IPS DF 4.7 (cell line): ENCODE data around the gene PRPF38B.
A peak's percentile ranks its signal among the peaks of the same experiment; 100 is the strongest.

Experiments used
- DNase-seq: peaks from one replicate; pipeline ENCODE4 v3.0.0-alpha.2; 2013; ENCODE audit warnings: low spot score; ENCODE audit errors: extremely low read depth

Gene PRPF38B

GRCh38 chr1:108717774-108718316 lies 25.7 kb downstream of the PRPF38B start:
- no peak for DNase-seq

DNA sequence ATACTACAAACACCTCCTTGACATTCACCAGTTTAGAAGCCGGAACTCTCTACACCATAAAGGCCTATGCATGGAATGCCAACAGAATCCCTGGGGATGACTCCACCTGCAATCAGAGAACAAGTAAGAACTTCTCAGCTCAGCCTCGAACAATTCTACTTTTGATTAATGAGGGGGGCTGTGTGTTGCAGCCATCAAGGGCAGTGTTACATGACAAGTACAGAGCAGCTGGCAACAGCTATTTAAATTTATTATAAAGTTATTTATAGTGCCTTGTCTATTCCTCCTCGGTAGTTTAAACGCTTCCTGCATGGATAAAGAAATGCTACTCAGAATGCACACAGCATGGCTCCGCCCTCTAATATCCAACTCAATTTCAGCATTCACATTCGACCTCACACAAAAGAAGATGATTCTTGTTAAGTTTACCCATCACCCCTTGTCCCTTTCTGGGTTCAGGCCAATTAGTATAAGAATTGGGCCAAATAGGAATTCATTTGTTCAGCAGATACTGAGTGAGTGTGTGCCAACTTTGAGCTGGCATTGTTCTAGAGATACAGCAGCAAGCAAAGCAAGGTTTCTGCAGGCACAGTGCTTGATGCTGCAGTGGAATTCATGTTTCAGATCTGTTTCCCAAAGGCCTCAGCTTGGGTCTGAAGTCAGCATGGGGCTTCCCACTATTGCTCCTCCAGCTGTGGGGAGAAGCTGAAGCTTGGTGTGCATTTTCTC lies 27.0 kb downstream of the PRPF38B start:
- DNase-seq = no peak

- DNase-seq = no peak
These were observed 27.7 kb downstream of the PRPF38B start for GRCh38 chr1:108719656-108720435.

GRCh38 chr1:108722292-108722691 lies 30.2 kb downstream of the PRPF38B start:
- DNase-seq = no peak

- DNase-seq = no peak
These were observed 33.8 kb downstream of the PRPF38B start for GRCh38 chr1:108725906-108726305.

GRCh38 chr1:108728327-108728923 lies 36.3 kb downstream of the PRPF38B start:
- no peak for DNase-seq

DNA sequence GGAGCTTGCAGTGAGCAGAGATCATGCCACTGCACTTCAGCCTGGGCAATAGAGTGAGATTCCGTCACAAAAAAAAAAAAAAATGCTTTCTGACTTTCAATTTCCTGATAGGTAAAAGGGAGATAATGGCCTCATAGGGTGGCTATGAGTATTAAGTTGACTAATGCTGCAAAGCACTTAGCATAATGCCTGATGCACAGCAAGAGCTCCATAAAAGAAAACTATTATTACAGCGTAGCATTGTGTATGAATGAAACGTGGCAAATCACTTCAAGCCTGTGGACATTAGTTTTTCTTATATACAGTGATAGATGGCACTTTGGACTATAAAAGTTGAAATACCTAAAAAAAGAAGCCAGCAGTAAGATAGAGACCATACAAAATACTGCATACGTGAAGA lies 37.4 kb downstream of the PRPF38B start:
- DNase-seq = no peak

GRCh38 chr1:108732398-108732797 lies 40.3 kb downstream of the PRPF38B start:
- DNase-seq = no peak

GRCh38 chr1:108734171-108734865 lies 42.2 kb downstream of the PRPF38B start:
- DNase-seq = no peak

- no peak for DNase-seq
These were observed 50.1 kb downstream of the PRPF38B start for GRCh38 chr1:108742253-108742652.

- DNase-seq = no peak
These were observed 53.9 kb downstream of the PRPF38B start for GRCh38 chr1:108745980-108746381.

DNA sequence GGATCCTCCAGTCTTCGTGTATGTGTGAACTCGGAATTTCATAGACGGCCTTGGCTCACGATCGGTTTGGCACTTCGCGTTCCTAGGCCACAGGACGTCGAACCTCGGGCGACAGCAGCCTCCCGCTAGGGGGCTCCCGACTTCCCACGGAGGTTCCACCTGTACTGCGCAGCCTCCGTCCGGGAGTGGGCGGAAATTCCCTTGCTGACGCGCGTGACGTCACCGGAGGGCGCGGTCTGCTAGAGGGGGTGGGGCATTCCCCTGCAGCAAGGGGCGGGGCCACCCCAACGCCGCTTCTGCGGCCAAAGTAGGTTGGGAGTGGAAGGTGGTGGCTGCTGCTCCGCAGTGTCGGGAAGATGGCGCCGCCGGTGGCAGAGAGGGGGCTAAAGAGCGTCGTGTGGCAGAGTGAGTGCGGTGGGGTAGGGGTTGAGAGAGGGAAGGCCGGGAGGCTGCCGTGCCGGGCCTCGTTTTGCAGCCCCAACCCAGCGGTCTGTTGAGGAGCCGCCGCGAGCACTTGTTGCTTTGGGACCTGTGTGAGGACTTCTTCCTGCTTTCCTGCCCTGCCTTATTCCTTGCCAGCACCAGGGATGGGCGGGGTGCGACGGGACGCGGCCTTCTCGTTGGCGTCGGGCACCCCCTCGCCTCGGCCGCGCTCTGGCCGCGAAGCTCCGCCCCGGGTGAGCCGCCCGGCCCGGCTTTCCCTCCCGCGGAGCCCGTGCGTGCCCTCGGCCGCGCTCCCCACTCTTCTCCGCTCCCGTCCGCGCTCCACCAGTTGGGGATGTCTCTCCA lies 54.5 kb downstream of the PRPF38B start, which contains the start of gene STXBP3:
Gene STXBP3, plus strand, starts transcription at position 293 of the 789 bp plus-strand sequence. Its CDS starts 64 bp downstream, at position 357.
- DNase-seq = peak; percentile 86

DNA sequence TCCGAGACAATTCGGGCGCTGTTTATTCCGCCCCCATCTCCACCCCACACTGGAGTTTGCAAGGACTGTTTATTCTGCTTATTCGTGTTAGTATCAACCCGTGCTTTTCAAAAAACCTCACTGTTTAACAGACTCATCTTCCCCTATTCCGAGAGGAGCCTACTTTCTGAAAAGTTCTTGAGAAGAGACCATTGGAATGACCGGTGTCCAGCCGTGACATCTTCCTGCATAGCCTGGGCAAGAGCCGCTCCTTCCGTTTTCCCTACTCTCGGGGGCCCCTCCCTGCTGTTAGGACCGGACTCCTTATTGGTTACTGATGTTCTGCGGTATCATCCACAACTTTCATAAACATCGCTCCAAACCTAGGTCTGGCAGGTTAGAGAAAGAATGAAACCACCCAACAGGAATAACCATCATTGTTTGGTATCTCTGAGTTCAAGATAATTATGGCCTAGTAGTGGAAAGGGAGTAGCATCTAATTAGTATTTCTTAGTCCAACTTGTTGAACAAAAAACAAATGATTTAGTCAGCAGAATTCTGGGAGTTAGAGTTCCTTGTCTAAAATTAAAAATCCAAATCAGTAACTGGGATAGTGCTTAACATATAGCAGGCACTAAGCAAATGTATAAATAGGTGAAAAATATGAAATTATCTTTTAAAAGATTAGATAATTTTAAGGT lies 55.2 kb downstream of the PRPF38B start:
- DNase-seq = peak; percentile 33

GRCh38 chr1:108747898-108748297 lies 55.8 kb downstream of the PRPF38B start:
- no peak for DNase-seq

GRCh38 chr1:108749081-108749480 lies 57.0 kb downstream of the PRPF38B start:
- DNase-seq = no peak

DNA sequence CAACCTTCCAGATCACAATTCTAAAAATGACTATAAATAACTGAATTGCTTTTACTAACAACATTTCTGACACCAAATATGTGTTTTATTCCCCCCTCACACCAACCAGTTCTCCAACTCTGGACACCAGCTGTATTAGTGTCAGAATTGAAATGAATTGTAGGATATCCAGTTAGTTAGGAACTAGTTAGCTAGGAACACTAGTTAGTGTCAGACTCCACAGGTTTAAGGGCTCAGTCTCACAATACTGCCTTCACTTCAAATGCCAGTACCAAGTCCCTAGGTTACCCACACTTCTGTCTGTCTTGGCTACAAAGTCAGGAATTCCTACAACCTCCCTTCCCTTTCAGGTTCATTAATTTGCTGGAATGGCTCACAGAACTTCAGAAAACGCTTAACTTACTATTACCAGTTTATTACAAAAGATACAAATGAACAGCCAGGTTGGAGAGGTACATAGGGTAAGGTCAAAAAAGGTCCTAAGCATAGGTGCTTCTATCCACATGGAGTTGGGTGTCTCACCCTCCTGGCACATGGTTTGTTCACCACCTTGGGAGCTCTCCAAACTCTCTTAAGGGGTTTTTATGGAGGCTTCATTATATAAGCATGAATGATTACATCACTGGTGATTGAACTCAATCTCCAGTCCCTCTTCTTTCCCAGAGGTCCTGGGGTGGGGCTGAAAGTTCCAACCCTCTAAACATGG lies 58.5 kb downstream of the PRPF38B start:
- no peak for DNase-seq
